MM.1S (cell line): Measurements from ENCODE around the gene GLRA3.

Experiments used
- EZH2 ChIP-seq: fragments of 300-600 bp; sonication (generic); optimal IDR thresholded peaks from 2 replicates; pipeline ENCODE3; 2017; ENCODE audit warnings: low read depth, mild to moderate bottlenecking, antibody characterized with exemption, low read length, mixed read lengths
- EZH2phosphoT487 ChIP-seq: fragments of 300-600 bp; sonication (generic); IDR thresholded peaks from 2 replicates; pipeline ENCODE4 v1.6.1; 2018; ENCODE audit warnings: antibody characterized with exemption, low read length
- TF ChIP-seq, protein P1 (sequence below): fragments of 300-600 bp; sonication (generic); IDR thresholded peaks from 2 replicates; pipeline ENCODE4 v1.5.1; 2016; ENCODE audit warnings: antibody characterized with exemption, low read length, mixed read lengths

DNA sequence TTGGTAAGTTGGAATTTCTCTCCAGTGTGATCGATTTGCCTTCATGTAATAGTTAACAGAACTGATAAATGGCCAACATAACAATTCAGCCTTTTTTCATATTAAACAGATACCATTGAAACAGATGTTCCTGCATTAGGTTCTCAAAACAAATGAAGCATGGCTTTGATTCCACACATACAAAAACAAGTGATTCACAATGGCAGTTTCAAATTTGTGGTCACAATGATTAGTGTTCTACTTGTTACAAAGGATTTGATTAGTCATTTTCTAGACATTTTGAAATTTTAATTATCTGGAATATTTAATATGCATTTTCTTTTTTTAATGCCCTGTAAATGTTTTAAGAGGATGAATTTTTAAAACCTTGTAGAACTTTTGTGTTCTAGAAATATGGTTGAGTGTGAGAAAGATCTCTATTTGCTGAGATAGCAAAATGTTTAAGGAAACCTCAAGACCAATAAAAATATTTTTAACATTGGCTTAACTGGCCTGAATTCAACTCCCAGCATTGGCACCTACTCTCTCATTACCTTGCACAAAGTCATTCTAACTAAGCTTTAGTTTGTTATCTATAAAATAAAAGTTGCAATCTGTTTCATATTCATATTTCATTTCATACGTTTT, 18.9 kb upstream of the GLRA3 start:
- TF ChIP-seq, protein P1, sequence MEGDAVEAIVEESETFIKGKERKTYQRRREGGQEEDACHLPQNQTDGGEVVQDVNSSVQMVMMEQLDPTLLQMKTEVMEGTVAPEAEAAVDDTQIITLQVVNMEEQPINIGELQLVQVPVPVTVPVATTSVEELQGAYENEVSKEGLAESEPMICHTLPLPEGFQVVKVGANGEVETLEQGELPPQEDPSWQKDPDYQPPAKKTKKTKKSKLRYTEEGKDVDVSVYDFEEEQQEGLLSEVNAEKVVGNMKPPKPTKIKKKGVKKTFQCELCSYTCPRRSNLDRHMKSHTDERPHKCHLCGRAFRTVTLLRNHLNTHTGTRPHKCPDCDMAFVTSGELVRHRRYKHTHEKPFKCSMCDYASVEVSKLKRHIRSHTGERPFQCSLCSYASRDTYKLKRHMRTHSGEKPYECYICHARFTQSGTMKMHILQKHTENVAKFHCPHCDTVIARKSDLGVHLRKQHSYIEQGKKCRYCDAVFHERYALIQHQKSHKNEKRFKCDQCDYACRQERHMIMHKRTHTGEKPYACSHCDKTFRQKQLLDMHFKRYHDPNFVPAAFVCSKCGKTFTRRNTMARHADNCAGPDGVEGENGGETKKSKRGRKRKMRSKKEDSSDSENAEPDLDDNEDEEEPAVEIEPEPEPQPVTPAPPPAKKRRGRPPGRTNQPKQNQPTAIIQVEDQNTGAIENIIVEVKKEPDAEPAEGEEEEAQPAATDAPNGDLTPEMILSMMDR = no peak
- TF ChIP-seq EZH2phosphoT487 = no peak
- no peak for TF ChIP-seq EZH2
